Astrocyte of the cerebellum (primary cell): ENCODE data around the gene DCLK3.
A peak's percentile ranks its signal among the peaks of the same experiment; 100 is the strongest.

ENCODE experiments used
- DNase-seq: peaks from one replicate; pipeline ENCODE4 v3.0.0-alpha.2; 2011; ENCODE audit warnings: low read depth
- H3K4me3 ChIP-seq: 2 replicates; pipeline ENCODE4 v1.5.1; 2011; ENCODE audit warnings: mild to moderate bottlenecking, low read depth, low read length, moderate library complexity
- in situ Hi-C: cut with HindIII; loops from 2 replicates; pipeline ENCODE4 v1.10.0; 2017; ENCODE audit warnings: low sequenced_read_pairs
- TF ChIP-seq, protein P1 (sequence below): IDR thresholded peaks from 2 replicates; pipeline ENCODE4 v1.5.1; 2012; ENCODE audit warnings: low read length, low read depth, moderate library complexity, mild to moderate bottlenecking; ENCODE audit errors: missing control alignments

Gene DCLK3

GRCh38 chr3:36677331-36678007, 86.9 kb downstream of the DCLK3 start:
- in situ Hi-C loops = no loop called here
- DNase-seq = peak; percentile 79
- TF ChIP-seq, protein P1, sequence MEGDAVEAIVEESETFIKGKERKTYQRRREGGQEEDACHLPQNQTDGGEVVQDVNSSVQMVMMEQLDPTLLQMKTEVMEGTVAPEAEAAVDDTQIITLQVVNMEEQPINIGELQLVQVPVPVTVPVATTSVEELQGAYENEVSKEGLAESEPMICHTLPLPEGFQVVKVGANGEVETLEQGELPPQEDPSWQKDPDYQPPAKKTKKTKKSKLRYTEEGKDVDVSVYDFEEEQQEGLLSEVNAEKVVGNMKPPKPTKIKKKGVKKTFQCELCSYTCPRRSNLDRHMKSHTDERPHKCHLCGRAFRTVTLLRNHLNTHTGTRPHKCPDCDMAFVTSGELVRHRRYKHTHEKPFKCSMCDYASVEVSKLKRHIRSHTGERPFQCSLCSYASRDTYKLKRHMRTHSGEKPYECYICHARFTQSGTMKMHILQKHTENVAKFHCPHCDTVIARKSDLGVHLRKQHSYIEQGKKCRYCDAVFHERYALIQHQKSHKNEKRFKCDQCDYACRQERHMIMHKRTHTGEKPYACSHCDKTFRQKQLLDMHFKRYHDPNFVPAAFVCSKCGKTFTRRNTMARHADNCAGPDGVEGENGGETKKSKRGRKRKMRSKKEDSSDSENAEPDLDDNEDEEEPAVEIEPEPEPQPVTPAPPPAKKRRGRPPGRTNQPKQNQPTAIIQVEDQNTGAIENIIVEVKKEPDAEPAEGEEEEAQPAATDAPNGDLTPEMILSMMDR = peak; percentile 21
- no peak overlapping the region for H3K4me3 ChIP-seq

- TF ChIP-seq, protein P1 = no peak
- DNase-seq = no peak
- H3K4me3 ChIP-seq = no peak overlapping the region
- in situ Hi-C loops = no loop called here
Measured at GRCh38 chr3:36674816-36675215, 89.5 kb downstream of the DCLK3 start.

GRCh38 chr3:36669764-36670163, 94.6 kb downstream of the DCLK3 start:
- DNase-seq = no peak
- in situ Hi-C loops = no loop called here
- no peak overlapping the region for H3K4me3 ChIP-seq
- TF ChIP-seq, protein P1 = no peak

GRCh38 chr3:36666166-36666565, 98.2 kb downstream of the DCLK3 start:
- no peak overlapping the region for H3K4me3 ChIP-seq
- DNase-seq = no peak
- in situ Hi-C loops = no loop called here
- TF ChIP-seq, protein P1 = no peak

DNA sequence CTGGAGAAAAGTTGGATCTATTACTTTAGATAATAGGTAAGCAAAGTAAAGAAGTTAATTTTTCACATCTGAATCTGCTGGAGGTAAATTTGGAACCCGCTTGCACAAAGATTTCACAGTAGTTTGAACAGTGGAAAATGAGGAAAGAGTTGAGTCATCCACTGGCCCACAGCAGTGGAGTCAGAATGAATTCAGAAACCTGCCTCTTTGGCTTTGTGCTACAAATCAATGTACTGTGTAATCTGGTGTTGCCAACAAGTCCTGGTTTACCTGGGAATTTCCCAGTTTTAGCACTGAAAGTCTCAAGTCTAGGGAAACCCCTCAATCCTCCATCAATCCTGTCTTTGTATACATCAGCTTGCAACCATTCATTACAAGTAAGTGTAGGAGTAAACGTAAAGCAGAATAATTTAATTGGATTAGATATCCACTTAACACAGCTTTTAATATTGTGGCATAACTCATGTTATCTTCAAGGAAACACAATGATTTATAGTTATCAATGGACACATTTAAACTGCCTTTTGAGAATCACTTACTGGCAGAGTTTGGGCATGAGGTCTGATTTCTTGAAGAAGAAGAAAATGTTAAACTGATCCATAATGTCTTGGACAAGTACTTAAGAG, 100.6 kb downstream of the DCLK3 start:
- H3K4me3 ChIP-seq = no peak overlapping the region
- in situ Hi-C loops = no loop called here
- peak; percentile 45 for DNase-seq
- TF ChIP-seq, protein P1 = no peak

DNA sequence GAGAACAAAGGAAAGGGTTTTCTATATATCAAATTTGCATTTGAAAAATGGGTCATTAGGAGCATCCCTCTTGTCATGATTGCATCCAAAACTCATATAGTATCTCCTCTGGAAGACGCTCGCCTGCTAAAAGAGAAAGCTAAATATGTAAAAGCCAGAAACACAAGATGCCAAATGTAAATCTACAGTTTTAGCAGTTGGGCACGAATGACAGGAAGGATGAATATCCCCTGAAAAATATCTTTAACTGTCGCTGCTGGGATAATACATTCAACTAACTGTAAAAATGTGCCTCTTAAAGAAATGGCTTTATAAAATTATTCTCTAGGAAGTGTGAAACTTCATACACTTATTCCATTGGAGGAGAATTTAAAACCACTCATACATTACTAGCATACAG, 101.7 kb downstream of the DCLK3 start:
- no peak for DNase-seq
- in situ Hi-C loops = no loop called here
- H3K4me3 ChIP-seq = no peak overlapping the region
- TF ChIP-seq, protein P1 = no peak
